HepG2 (cell line): ENCODE measurements around the gene NOVA2. TPM values are rescaled to one million over a fixed set of nuclear protein-coding genes. Genes with fewer than 3 reads are reported as not detected.

ENCODE experiments used
- BRCA1 ChIP-seq: sonication (generic); formaldehyde crosslinking; IDR thresholded peaks from 2 replicates; pipeline ENCODE4 v1.4.0; 2020; ENCODE audit warnings: missing genetic modification reagents
- BRF2 ChIP-seq: sonication (generic); formaldehyde crosslinking; IDR thresholded peaks from 2 replicates; pipeline ENCODE4 v1.8.1; 2022; ENCODE audit warnings: mild to moderate bottlenecking, missing genetic modification reagents
- IRF9 ChIP-seq: sonication (generic); formaldehyde crosslinking; IDR thresholded peaks from 2 replicates; pipeline ENCODE4 v1.8.0; 2022; ENCODE audit warnings: missing genetic modification reagents, mild to moderate bottlenecking, borderline replicate concordance
- JUNB ChIP-seq: sonication (generic); formaldehyde crosslinking; IDR thresholded peaks from 2 replicates; pipeline ENCODE4 v1.8.0; 2022; ENCODE audit warnings: missing genetic modification reagents, mild to moderate bottlenecking, borderline replicate concordance
- MXD1 ChIP-seq: sonication (generic); formaldehyde crosslinking; IDR thresholded peaks from 2 replicates; pipeline ENCODE4 v1.4.0; 2020; ENCODE audit warnings: mild to moderate bottlenecking, missing genetic modification reagents
- NFKBIZ ChIP-seq: IDR thresholded peaks from 2 replicates; pipeline ENCODE4 v1.6.1; 2018; ENCODE audit warnings: missing genetic modification reagents, missing compliant biosample characterization
- SMC3 ChIP-seq: IDR thresholded peaks from 2 replicates; pipeline ENCODE4 v1.6.1; 2011; ENCODE audit warnings: low read length, improper control_type of control experiment
- ZNF343 ChIP-seq: sonication (generic); formaldehyde crosslinking; IDR thresholded peaks from 2 replicates; pipeline ENCODE4 v1.4.0; 2020; ENCODE audit warnings: mild to moderate bottlenecking, missing genetic modification reagents
- ZNF740 ChIP-seq: sonication (generic); formaldehyde crosslinking; IDR thresholded peaks from 2 replicates; pipeline ENCODE4 v1.4.0; 2020; ENCODE audit warnings: missing genetic modification reagents
- ZNF83 ChIP-seq: sonication (generic); formaldehyde crosslinking; IDR thresholded peaks from 2 replicates; pipeline ENCODE4 v1.4.0; 2020; ENCODE audit warnings: missing genetic modification reagents, mild to moderate bottlenecking, borderline replicate concordance
- polyA plus RNA-seq, 8 experiments: library from polyadenylated mRNA; depleted of rRNA in 3 of 8; stranded (reverse) in 7 of 8; unstranded in 1 of 8; fragments of >200 nt; fragmentation: Illumina TruSeq in 4 of 8; extraction: Trizol in 4 of 8; gene quantifications; 2 replicates each; pipeline versions ENCODE4 v1.2.1 to v1.2.3, GENCODE V29; 2011 to 2016; ENCODE audit warnings: low read depth in 4 of 8, missing spikeins in 1 of 8, mixed read lengths in 1 of 8; ENCODE audit not compliant: insufficient read depth in 1 of 8
- total RNA-seq, 5 experiments: library from RNA; depleted of rRNA; stranded (reverse); fragments of >200 nt; fragmentation: Illumina TruSeq; extraction: Trizol; gene quantifications; 2 replicates each; pipeline ENCODE4 v1.2.3, GENCODE V29; 2016; ENCODE audit warnings: low read depth in 1 of 5

The NOVA2 gene
- total and polyA plus RNA-seq, 2 of the 13 experiments (the other 11 are each of a cell fraction or from before 2014, with no cell fraction given), result not detected

- TF ChIP-seq IRF9 (CRISPR knock-in tag), result no peak
- no peak for TF ChIP-seq JUNB (CRISPR knock-in tag)
- TF ChIP-seq SMC3, result no peak
- no peak for TF ChIP-seq ZNF343 (CRISPR knock-in tag)
- no peak for TF ChIP-seq MXD1
- TF ChIP-seq ZNF740, result no peak
- no peak for TF ChIP-seq BRCA1 (CRISPR knock-in tag)
- no peak for TF ChIP-seq ZNF83
- no peak for TF ChIP-seq BRF2 (CRISPR knock-in tag)
- TF ChIP-seq NFKBIZ, result no peak
Measured at GRCh38 chr19:45973553-45974338, at the start of gene NOVA2 (continued).
